Tibial nerve (tissue), 4 donors: ENCODE measurements around the gene CYLD.

Experiments
- EP300 ChIP-seq, 2 donors: sonication (generic); formaldehyde crosslinking; IDR thresholded peaks; one replicate each; pipeline ENCODE4 v1.6.1; 2017; ENCODE audit warnings: antibody characterized with exemption in 2 of 2, mild to moderate bottlenecking in 1 of 2
- POLR2A ChIP-seq, 2 donors: fragments of 450-650 bp; IDR thresholded peaks; one replicate each; pipeline ENCODE4 v1.6.1; 2017; ENCODE audit warnings: antibody characterized with exemption in 2 of 2, mild to moderate bottlenecking in 2 of 2, moderate library complexity in 2 of 2
- TF ChIP-seq, protein P1 (sequence below), 5 experiments: fragments of 200-600 bp in 3 of 5; fragments of 450-650 bp in 2 of 5; sonication (generic) in 3 of 5; IDR thresholded peaks; one replicate each; pipeline ENCODE4 v1.5.1; 2016 to 2019; ENCODE audit warnings: antibody characterized with exemption in 5 of 5, mild to moderate bottlenecking in 3 of 5, moderate library complexity in 2 of 5

DNA sequence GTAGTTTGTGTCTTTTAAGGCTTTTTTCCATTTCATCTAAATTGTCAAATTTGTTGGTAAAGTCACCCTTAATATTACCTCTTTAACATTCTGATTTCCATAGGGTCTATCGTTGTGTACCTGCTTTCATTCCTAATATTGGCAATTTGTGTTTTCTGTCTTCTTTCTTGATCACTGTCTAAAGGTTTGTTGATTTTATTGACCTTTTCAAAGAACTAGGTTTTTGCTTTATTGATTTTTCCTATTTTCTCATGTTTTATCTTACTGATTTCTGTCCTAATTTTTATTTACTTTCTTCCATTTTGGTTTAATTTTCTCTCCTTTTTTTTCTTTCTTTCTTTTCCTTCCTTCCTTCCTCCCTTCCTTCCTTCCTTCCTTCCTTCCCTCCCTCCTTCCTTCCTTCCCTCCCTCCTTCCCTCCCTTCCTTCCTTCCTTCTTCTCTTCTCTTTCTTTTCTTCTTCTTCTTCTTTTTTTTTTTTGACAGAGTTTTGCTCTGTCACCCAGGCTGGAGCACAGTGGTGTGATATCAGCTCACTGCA, 86.3 kb downstream of the CYLD start:
- TF ChIP-seq, protein P1, sequence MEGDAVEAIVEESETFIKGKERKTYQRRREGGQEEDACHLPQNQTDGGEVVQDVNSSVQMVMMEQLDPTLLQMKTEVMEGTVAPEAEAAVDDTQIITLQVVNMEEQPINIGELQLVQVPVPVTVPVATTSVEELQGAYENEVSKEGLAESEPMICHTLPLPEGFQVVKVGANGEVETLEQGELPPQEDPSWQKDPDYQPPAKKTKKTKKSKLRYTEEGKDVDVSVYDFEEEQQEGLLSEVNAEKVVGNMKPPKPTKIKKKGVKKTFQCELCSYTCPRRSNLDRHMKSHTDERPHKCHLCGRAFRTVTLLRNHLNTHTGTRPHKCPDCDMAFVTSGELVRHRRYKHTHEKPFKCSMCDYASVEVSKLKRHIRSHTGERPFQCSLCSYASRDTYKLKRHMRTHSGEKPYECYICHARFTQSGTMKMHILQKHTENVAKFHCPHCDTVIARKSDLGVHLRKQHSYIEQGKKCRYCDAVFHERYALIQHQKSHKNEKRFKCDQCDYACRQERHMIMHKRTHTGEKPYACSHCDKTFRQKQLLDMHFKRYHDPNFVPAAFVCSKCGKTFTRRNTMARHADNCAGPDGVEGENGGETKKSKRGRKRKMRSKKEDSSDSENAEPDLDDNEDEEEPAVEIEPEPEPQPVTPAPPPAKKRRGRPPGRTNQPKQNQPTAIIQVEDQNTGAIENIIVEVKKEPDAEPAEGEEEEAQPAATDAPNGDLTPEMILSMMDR (IDR thresholded peaks at IDR 0.05): no peak
- no peak for TF ChIP-seq POLR2A (IDR thresholded peaks at IDR 0.05)
- TF ChIP-seq EP300 (IDR thresholded peaks at IDR 0.05): no peak
